Stimulated activated naive CD8-positive, alpha-beta T cell treated with anti-CD3 and anti-CD28 coated beads, Interleukin-15, Interleukin-2, amounts not matched to agents 100 U/mL and 50 U/mL, for 24 hours (primary cell): ENCODE results near the gene OR4C12.
"Not testable (repeated sequence)": the region's sequence is repeated elsewhere in the genome, so short reads cannot be mapped to it uniquely, and the experiment has no call there.

Source experiments
- ATAC-seq: fragments of 150-1000 bp; cut with Tn5 transposase; one replicate; pipeline ENCODE4 v1.10.0; 2021
- DNase-seq: peaks from one replicate; pipeline ENCODE4 v3.0.0; 2021

The OR4C12 gene

GRCh38 chr11:49982435-49982834 is at the start of gene OR4C12:
OR4C12 (minus strand) TSS chr11:49982535; CDS start chr11:49982501, 34 bp downstream.
- not testable (repeated sequence) for ATAC-seq, DNase-seq

GRCh38 chr11:50030193-50030592 is 47.9 kb upstream of the OR4C12 start:
- ATAC-seq = no peak
- DNase-seq = no peak

GRCh38 chr11:49995565-49995964 is 13.2 kb upstream of the OR4C12 start:
- ATAC-seq (no peak), DNase-seq (peak; percentile 35)

GRCh38 chr11:49973439-49973838 is 8.9 kb downstream of the OR4C12 start:
- ATAC-seq, DNase-seq: not testable (repeated sequence)

GRCh38 chr11:49952091-49952490 is 30.2 kb downstream of the OR4C12 start, which contains the start of gene OR4C13:
OR4C13 (plus strand) TSS chr11:49952391; CDS start chr11:49952423, 32 bp downstream.
- DNase-seq (no peak), ATAC-seq (no peak)

GRCh38 chr11:49948701-49949100 is 33.6 kb downstream of the OR4C12 start:
- not testable (repeated sequence) for DNase-seq, ATAC-seq
